Breast epithelium (tissue), 3 donors: ENCODE results near the gene KIF22.

ENCODE experiments used
- POLR2A ChIP-seq: fragments of 450-650 bp; IDR thresholded peaks from one replicate; pipeline ENCODE4 v1.6.1; 2016; ENCODE audit warnings: antibody characterized with exemption, mild to moderate bottlenecking, moderate library complexity
- POLR2AphosphoS5 ChIP-seq, 3 donors: sonication (generic); formaldehyde crosslinking; IDR thresholded peaks; one replicate each; pipeline ENCODE4 v1.6.1; 2017; ENCODE audit warnings: antibody characterized with exemption in 3 of 3
- TF ChIP-seq, protein P1 (sequence below), 3 donors: fragments of 450-650 bp; IDR thresholded peaks; one replicate each; pipeline ENCODE4 v1.5.1; 2016 to 2017; ENCODE audit warnings: antibody characterized with exemption in 3 of 3, mild to moderate bottlenecking in 3 of 3, moderate library complexity in 3 of 3

- TF ChIP-seq, protein P1, sequence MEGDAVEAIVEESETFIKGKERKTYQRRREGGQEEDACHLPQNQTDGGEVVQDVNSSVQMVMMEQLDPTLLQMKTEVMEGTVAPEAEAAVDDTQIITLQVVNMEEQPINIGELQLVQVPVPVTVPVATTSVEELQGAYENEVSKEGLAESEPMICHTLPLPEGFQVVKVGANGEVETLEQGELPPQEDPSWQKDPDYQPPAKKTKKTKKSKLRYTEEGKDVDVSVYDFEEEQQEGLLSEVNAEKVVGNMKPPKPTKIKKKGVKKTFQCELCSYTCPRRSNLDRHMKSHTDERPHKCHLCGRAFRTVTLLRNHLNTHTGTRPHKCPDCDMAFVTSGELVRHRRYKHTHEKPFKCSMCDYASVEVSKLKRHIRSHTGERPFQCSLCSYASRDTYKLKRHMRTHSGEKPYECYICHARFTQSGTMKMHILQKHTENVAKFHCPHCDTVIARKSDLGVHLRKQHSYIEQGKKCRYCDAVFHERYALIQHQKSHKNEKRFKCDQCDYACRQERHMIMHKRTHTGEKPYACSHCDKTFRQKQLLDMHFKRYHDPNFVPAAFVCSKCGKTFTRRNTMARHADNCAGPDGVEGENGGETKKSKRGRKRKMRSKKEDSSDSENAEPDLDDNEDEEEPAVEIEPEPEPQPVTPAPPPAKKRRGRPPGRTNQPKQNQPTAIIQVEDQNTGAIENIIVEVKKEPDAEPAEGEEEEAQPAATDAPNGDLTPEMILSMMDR (IDR thresholded peaks at IDR 0.05) = no peak
- TF ChIP-seq POLR2AphosphoS5 (IDR thresholded peaks at IDR 0.05) (no peak), POLR2A (no peak)
Measured at GRCh38 chr16:29770250-29770929, 20.2 kb upstream of the KIF22 start.
